GM19452 (cell line): Measurements from ENCODE around the gene PAFAH2.
"Not testable (repeated sequence)": the region's sequence is repeated elsewhere in the genome, so short reads cannot be mapped to it uniquely, and the experiment has no call there.

ENCODE experiments used
- ATAC-seq: cut with Tn5 transposase; IDR thresholded peaks from one replicate; pipeline ENCODE4 v1.9.1; 2021; ENCODE audit not compliant: unreplicated experiment

Gene PAFAH2

GRCh38 chr1:25987951-25988350, 9.9 kb downstream of the PAFAH2 start:
- no peak for ATAC-seq

GRCh38 chr1:25986773-25987172, 11.1 kb downstream of the PAFAH2 start:
- ATAC-seq: not testable (repeated sequence)

- ATAC-seq: no peak
Measured at GRCh38 chr1:25985670-25986069, 12.2 kb downstream of the PAFAH2 start.

- ATAC-seq: no peak
Measured at GRCh38 chr1:25985171-25985570, 12.7 kb downstream of the PAFAH2 start.

- no peak for ATAC-seq
Measured at GRCh38 chr1:25979210-25979609, 18.7 kb downstream of the PAFAH2 start.

GRCh38 chr1:25978403-25978802, 19.5 kb downstream of the PAFAH2 start:
- no peak for ATAC-seq

- ATAC-seq: no peak
Measured at GRCh38 chr1:25977801-25978200, 20.1 kb downstream of the PAFAH2 start.

GRCh38 chr1:25973610-25974321, 24.1 kb downstream of the PAFAH2 start:
- no peak for ATAC-seq

- no peak for ATAC-seq
Measured at GRCh38 chr1:25971811-25972180, 26.1 kb downstream of the PAFAH2 start.

- ATAC-seq: no peak
Measured at GRCh38 chr1:25971066-25971810, 26.6 kb downstream of the PAFAH2 start.

GRCh38 chr1:25967308-25967707, 30.6 kb downstream of the PAFAH2 start:
- no peak for ATAC-seq

GRCh38 chr1:25959611-25960010, 38.3 kb downstream of the PAFAH2 start:
- ATAC-seq: no peak

GRCh38 chr1:25958465-25958864, 39.4 kb downstream of the PAFAH2 start:
- no peak for ATAC-seq

GRCh38 chr1:25955553-25955952, 42.3 kb downstream of the PAFAH2 start:
- no peak for ATAC-seq

- ATAC-seq: no peak
Measured at GRCh38 chr1:25954282-25954938, 43.5 kb downstream of the PAFAH2 start.

- ATAC-seq: no peak
Measured at GRCh38 chr1:25952841-25953401, 44.9 kb downstream of the PAFAH2 start.

- ATAC-seq: no peak
Measured at GRCh38 chr1:25948641-25949040, 49.2 kb downstream of the PAFAH2 start.

GRCh38 chr1:25947027-25947426, 50.8 kb downstream of the PAFAH2 start:
- ATAC-seq: no peak

GRCh38 chr1:25945761-25946160, 52.1 kb downstream of the PAFAH2 start:
- ATAC-seq: no peak

- ATAC-seq: no peak
Measured at GRCh38 chr1:25944986-25945385, 52.9 kb downstream of the PAFAH2 start.

GRCh38 chr1:25943511-25943910, 54.4 kb downstream of the PAFAH2 start:
- ATAC-seq: not testable (repeated sequence)

GRCh38 chr1:25936947-25937346, 60.9 kb downstream of the PAFAH2 start:
- no peak for ATAC-seq
